ENCODE data around the gene HIP1. TPM values are rescaled to one million over a fixed set of nuclear protein-coding genes. Genes with fewer than 3 reads are reported as not detected.

HIP1 gene
- total RNA-seq, 1 donor from 2014 or later: 12.4 TPM

- no peak overlapping the region for H3K4me3 ChIP-seq (ENCODE audit: low read depth, low read length)
- TF ChIP-seq, protein P1, sequence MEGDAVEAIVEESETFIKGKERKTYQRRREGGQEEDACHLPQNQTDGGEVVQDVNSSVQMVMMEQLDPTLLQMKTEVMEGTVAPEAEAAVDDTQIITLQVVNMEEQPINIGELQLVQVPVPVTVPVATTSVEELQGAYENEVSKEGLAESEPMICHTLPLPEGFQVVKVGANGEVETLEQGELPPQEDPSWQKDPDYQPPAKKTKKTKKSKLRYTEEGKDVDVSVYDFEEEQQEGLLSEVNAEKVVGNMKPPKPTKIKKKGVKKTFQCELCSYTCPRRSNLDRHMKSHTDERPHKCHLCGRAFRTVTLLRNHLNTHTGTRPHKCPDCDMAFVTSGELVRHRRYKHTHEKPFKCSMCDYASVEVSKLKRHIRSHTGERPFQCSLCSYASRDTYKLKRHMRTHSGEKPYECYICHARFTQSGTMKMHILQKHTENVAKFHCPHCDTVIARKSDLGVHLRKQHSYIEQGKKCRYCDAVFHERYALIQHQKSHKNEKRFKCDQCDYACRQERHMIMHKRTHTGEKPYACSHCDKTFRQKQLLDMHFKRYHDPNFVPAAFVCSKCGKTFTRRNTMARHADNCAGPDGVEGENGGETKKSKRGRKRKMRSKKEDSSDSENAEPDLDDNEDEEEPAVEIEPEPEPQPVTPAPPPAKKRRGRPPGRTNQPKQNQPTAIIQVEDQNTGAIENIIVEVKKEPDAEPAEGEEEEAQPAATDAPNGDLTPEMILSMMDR (IDR thresholded peaks at IDR 0.05; ENCODE audit: insufficient read depth, low read length, poor library complexity, severe bottlenecking): no peak
- H3K27me3 ChIP-seq (ENCODE audit: control insufficient read depth, insufficient read depth, low read length): no peaks in the 10 kb centered on the region
- no peaks in the 10 kb centered on the region for H3K36me3 ChIP-seq (ENCODE audit: control insufficient read depth, insufficient read depth, low read length)
- no peak for DNase-seq (ENCODE audit: low read depth)
These were observed 115.2 kb downstream of the HIP1 start for GRCh38 chr7:75623390-75624133.

GRCh38 chr7:75621124-75621523 lies 117.6 kb downstream of the HIP1 start:
- TF ChIP-seq, protein P1 (IDR thresholded peaks at IDR 0.05; ENCODE audit: insufficient read depth, low read length, poor library complexity, severe bottlenecking): no peak
- no peak for DNase-seq (ENCODE audit: low read depth)
- Histone ChIP-seq H3K4me3 (ENCODE audit: low read depth, low read length) (no peak overlapping the region), H3K36me3 (ENCODE audit: control insufficient read depth, insufficient read depth, low read length) (no peaks in the 10 kb centered on the region), H3K27me3 (ENCODE audit: control insufficient read depth, insufficient read depth, low read length) (no peaks in the 10 kb centered on the region)

GRCh38 chr7:75619636-75620035 lies 119.1 kb downstream of the HIP1 start:
- DNase-seq (ENCODE audit: low read depth): no peak
- H3K27me3 ChIP-seq (ENCODE audit: control insufficient read depth, insufficient read depth, low read length): no peaks in the 10 kb centered on the region
- H3K4me3 ChIP-seq (ENCODE audit: low read depth, low read length): no peak overlapping the region
- H3K36me3 ChIP-seq (ENCODE audit: control insufficient read depth, insufficient read depth, low read length): no peaks in the 10 kb centered on the region
- TF ChIP-seq, protein P1 (IDR thresholded peaks at IDR 0.05; ENCODE audit: insufficient read depth, low read length, poor library complexity, severe bottlenecking): no peak

DNA sequence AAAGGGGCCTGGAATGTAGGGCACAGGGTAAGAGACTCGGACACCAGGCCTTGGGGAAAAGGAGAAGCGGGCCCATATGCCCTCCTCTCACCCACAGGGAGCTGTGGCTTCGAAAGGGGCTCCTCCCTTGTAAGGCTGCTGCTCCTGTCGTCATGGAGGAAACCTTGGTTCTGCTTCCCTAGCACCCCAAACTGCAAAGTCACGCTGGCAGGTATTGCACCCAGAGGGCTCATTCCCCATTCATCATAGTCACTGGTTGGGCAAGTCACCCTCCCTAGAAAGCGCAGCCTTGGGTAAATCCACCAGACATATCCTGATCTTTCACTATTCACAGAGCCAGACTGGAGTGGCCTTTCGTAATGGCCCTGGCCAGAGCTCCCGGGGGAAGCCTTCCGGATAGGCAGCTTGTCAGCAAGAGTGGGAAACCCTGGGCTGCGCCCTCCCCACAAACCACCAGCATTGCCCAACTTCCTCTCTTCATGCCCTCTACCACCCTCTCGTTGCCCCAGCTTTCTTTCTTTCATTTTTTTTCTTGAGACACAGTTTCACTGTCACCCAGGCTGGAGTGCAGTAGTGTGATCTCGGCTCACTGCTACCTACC lies 121.0 kb downstream of the HIP1 start:
- Histone ChIP-seq H3K36me3 (ENCODE audit: control insufficient read depth, insufficient read depth, low read length) (no peaks in the 10 kb centered on the region), H3K27me3 (ENCODE audit: control insufficient read depth, insufficient read depth, low read length) (no peaks in the 10 kb centered on the region), H3K4me3 (ENCODE audit: low read depth, low read length) (no peak overlapping the region)
- TF ChIP-seq, protein P1 (IDR thresholded peaks at IDR 0.05; ENCODE audit: insufficient read depth, low read length, poor library complexity, severe bottlenecking): no peak
- no peak for DNase-seq (ENCODE audit: low read depth)

DNA sequence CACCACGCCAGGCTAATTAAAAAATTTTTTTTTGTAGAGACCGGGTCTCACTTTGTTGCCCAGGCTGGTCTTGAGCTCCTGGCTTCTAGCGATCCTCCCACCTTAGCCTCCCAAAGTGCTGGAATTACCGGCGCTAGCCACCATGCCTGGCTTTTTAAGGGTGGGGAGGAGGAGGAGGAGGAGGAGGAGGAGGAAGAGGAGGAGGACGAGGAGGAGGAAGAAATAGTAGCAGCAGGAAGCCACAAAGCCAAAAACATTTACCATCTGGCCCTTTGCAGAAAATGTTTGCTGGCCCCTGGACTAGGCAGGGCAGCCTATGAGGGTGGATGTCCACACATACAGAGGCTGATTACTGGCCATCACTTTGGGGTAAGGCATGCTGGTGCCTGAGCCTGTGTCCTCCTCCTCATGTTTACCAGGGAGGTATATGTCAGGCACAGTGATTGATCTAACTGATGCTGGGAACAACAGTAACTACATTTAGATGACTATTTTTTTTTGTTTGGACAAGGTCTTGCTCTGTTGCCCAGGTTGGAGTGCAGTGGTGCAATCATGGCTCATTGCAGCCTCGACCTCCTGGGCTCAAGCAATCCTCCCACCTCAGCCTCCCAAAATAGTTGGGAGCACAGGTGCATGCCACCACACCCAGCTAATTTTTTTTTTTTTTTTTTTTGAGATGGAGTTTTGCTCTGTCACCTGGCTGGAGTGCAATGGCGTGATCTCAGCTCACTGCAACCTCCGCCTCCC lies 122.1 kb downstream of the HIP1 start:
- Histone ChIP-seq H3K4me3 (ENCODE audit: low read depth, low read length) (no peak overlapping the region), H3K27me3 (ENCODE audit: control insufficient read depth, insufficient read depth, low read length) (no peaks in the 10 kb centered on the region), H3K36me3 (ENCODE audit: control insufficient read depth, insufficient read depth, low read length) (no peaks in the 10 kb centered on the region)
- DNase-seq (ENCODE audit: low read depth): no peak
- TF ChIP-seq, protein P1 (IDR thresholded peaks at IDR 0.05; ENCODE audit: insufficient read depth, low read length, poor library complexity, severe bottlenecking): no peak

All from kidney epithelial cell (primary cell).